Endodermal cell (in vitro differentiated cells): Measurements from ENCODE around the gene DNAH9. TPM values are rescaled to one million over a fixed set of nuclear protein-coding genes. Genes with fewer than 3 reads are reported as not detected.

Experiments
- DNase-seq: peaks from one replicate; pipeline ENCODE4 v3.0.0-alpha.2; 2017
- H3K27ac ChIP-seq: 2 replicates; pipeline ENCODE4 v1.5.1; 2013; ENCODE audit warnings: mild to moderate bottlenecking, low read depth, low read length, moderate library complexity
- H3K27me3 ChIP-seq: 2 replicates; pipeline ENCODE4 v1.6.1; 2013; ENCODE audit warnings: mild to moderate bottlenecking, low read length, moderate library complexity; ENCODE audit not compliant: insufficient read depth, control insufficient read depth, poor library complexity, severe bottlenecking
- H3K36me3 ChIP-seq: 2 replicates; pipeline ENCODE4 v1.7.0; 2013; ENCODE audit warnings: mild to moderate bottlenecking, low read length, moderate library complexity; ENCODE audit not compliant: control insufficient read depth, insufficient read depth
- H3K4me1 ChIP-seq: one replicate; pipeline ENCODE4 v1.7.0; 2013; ENCODE audit warnings: low read length; ENCODE audit not compliant: control insufficient read depth, insufficient read depth
- H3K4me3 ChIP-seq: 2 replicates; pipeline ENCODE4 v1.5.1; 2013; ENCODE audit warnings: mild to moderate bottlenecking, low read length, moderate library complexity
- H3K9ac ChIP-seq: 2 replicates; pipeline ENCODE4 v1.6.1; 2013; ENCODE audit warnings: mild to moderate bottlenecking, low read length, moderate library complexity; ENCODE audit not compliant: poor library complexity, severe bottlenecking; ENCODE audit errors: extremely low read depth
- H3K9me3 ChIP-seq: 2 replicates; pipeline ENCODE4 v1.6.1; 2013; ENCODE audit warnings: mild to moderate bottlenecking, low read length, moderate library complexity; ENCODE audit not compliant: control insufficient read depth
- H3K27ac Mint-ChIP-seq: 2 replicates; pipeline ENCODE4 v1.8.0; 2020; ENCODE audit warnings: mixed read lengths
- H3K27me3 Mint-ChIP-seq: 2 replicates; pipeline ENCODE4 v1.8.0; 2021; ENCODE audit warnings: mild to moderate bottlenecking, mixed read lengths; ENCODE audit not compliant: insufficient read depth
- H3K36me3 Mint-ChIP-seq: 2 replicates; pipeline ENCODE4 v1.8.0; 2020; ENCODE audit warnings: low read depth, mixed read lengths
- H3K4me1 Mint-ChIP-seq: 2 replicates; pipeline ENCODE4 v1.8.0; 2020; ENCODE audit warnings: mixed read lengths
- H3K4me3 Mint-ChIP-seq: 2 replicates; pipeline ENCODE4 v1.8.0; 2020; ENCODE audit warnings: mild to moderate bottlenecking, moderate library complexity, mixed read lengths
- H3K9me3 Mint-ChIP-seq: 2 replicates; pipeline ENCODE4 v1.8.0; 2020; ENCODE audit warnings: mild to moderate bottlenecking, mixed read lengths
- WGBS, 2 experiments: methylation state at CpG; one replicate each; pipeline versions ENCODE4 v1.1.5 to v1.1.7; 2013; ENCODE audit warnings: missing lambda C conversion rate in 2 of 2, mixed read lengths in 1 of 2; ENCODE audit not compliant: insufficient coverage in 1 of 2, insufficient read length in 1 of 2; 5-methylcytosine and 5-hydroxymethylcytosine counted together
- total RNA-seq, 2 donors: library from RNA; stranded (reverse); fragmentation: NEBNext Ultra II Directional in 1 of 2; extraction: Animal tissue kit (Norgen Biotek cat#: 25700) in 1 of 2; gene quantifications; 2 replicates in 1 of 2; 3 replicates in 1 of 2; pipeline ENCODE4 v1.2.1, GENCODE V29; 2021
- TF ChIP-seq, protein P1 (sequence below): fragments of 200-600 bp; sonication (generic); conservative IDR thresholded peaks from 2 replicates; pipeline ENCODE4 v1.5.0; 2021; ENCODE audit warnings: antibody characterized with exemption, mild to moderate bottlenecking

DNAH9 gene
- total RNA-seq, 2 donors from 2014 or later, result 0.64 to 1.2 TPM

DNA sequence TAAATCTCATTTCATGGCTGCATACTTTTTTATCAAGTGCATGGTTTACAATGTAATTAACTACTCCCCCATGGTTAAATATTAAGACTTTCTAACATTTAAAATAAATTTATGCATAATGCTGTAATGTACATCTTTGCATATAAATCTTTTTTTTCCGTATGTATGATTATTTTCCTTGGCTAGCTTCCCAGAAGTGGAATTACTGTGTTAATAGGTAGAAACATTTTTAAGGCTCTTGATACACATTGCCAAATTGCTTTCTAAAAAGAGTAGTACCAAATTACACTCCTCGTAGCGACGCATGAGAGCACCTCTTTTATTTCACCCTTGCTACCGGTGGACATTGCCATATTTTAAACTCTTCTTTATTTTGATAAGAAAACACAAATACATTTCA is 141.1 kb downstream of the DNAH9 start:
- Mint-ChIP-seq H3K27me3 (no peaks in the 10 kb centered on the region), H3K4me3 (no peak overlapping the region), H3K4me1 (peaks cover 6% of the 10 kb centered on the region), H3K9me3 (no peaks in the 10 kb centered on the region), H3K36me3 (no peaks in the 10 kb centered on the region), H3K27ac (no peak overlapping the region)
- Histone ChIP-seq H3K9ac (no peak overlapping the region), H3K27me3 (no peaks in the 10 kb centered on the region), H3K36me3 (no peaks in the 10 kb centered on the region), H3K9me3 (no peaks in the 10 kb centered on the region), H3K27ac (no peak overlapping the region), H3K4me3 (no peak overlapping the region), H3K4me1 (no peaks in the 10 kb centered on the region)
- TF ChIP-seq, protein P1, sequence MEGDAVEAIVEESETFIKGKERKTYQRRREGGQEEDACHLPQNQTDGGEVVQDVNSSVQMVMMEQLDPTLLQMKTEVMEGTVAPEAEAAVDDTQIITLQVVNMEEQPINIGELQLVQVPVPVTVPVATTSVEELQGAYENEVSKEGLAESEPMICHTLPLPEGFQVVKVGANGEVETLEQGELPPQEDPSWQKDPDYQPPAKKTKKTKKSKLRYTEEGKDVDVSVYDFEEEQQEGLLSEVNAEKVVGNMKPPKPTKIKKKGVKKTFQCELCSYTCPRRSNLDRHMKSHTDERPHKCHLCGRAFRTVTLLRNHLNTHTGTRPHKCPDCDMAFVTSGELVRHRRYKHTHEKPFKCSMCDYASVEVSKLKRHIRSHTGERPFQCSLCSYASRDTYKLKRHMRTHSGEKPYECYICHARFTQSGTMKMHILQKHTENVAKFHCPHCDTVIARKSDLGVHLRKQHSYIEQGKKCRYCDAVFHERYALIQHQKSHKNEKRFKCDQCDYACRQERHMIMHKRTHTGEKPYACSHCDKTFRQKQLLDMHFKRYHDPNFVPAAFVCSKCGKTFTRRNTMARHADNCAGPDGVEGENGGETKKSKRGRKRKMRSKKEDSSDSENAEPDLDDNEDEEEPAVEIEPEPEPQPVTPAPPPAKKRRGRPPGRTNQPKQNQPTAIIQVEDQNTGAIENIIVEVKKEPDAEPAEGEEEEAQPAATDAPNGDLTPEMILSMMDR, result no peak
- no peak for DNase-seq
- WGBS, 2 experiments, result 87 to 96% methylated on average over 4 of the region's 5 CpGs

DNA sequence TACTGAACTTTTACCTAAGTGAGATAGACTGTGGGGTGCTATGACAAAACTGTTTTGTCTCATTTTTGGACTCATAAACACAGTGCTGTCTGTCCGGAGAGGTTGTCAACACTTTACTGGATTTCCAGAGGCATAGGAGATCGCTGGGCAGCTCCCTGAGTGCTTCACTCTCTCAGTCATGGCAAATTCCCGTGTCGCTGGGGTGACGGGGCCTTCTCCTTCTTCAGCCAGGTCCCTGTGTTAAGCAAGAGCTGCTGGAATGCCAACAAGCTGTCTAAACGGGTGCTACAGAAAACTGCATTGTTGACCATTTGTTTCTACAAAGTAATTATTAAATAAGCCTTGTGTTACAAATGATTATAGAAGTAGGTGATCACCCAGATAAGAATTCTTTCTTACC is 141.6 kb downstream of the DNAH9 start:
- no peak overlapping the region for H3K9ac ChIP-seq
- H3K36me3 Mint-ChIP-seq, result no peaks in the 10 kb centered on the region
- peaks cover 6% of the 10 kb centered on the region for H3K4me1 Mint-ChIP-seq
- H3K9me3 Mint-ChIP-seq, result no peaks in the 10 kb centered on the region
- no peaks in the 10 kb centered on the region for H3K27me3 Mint-ChIP-seq
- no peak overlapping the region for H3K4me3 Mint-ChIP-seq
- H3K9me3 ChIP-seq, result no peaks in the 10 kb centered on the region
- no peaks in the 10 kb centered on the region for H3K27me3 ChIP-seq
- TF ChIP-seq, protein P1, result no peak
- no peak overlapping the region for H3K27ac ChIP-seq
- H3K27ac Mint-ChIP-seq, result no peak overlapping the region
- 83 to 91% methylated on average over 2 to 6 of the region's 6 CpGs for WGBS, 2 experiments
- no peak for DNase-seq
- no peaks in the 10 kb centered on the region for H3K4me1 ChIP-seq
- no peak overlapping the region for H3K4me3 ChIP-seq
- no peaks in the 10 kb centered on the region for H3K36me3 ChIP-seq

DNA sequence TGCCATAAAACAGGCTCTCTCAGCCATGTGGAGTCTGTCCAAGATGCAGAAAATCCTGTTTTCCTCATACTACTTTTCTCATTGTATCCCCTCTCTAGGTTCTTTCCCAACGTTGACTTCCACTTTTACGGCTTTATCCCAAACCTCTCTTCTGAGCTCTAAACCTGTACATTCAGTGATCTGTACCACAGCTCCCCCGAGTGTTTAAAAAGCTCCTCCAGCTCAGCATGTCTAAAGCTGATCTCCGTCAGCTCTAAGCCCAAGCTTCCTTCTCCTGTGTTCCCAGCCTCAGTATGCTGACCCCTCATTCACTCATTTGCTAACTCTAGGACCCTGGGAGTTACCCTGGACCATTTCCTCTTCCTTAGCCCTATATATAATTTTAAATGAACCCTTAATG is 144.6 kb downstream of the DNAH9 start:
- Histone ChIP-seq H3K9ac (no peak overlapping the region), H3K4me1 (no peaks in the 10 kb centered on the region), H3K27ac (no peak overlapping the region), H3K9me3 (no peaks in the 10 kb centered on the region), H3K36me3 (no peaks in the 10 kb centered on the region), H3K27me3 (no peaks in the 10 kb centered on the region), H3K4me3 (no peak overlapping the region)
- Mint-ChIP-seq H3K27ac (no peak overlapping the region), H3K36me3 (no peaks in the 10 kb centered on the region), H3K4me3 (no peak overlapping the region), H3K9me3 (peaks cover 13% of the 10 kb centered on the region), H3K27me3 (no peaks in the 10 kb centered on the region), H3K4me1 (peaks cover 6% of the 10 kb centered on the region)
- TF ChIP-seq, protein P1, result peak; percentile 69
- peak; percentile 75 for DNase-seq
- 59 to 61% methylated on average over 3 to 4 of the region's 4 CpGs for WGBS, 2 experiments
